Measurements from ENCODE around the gene KRTAP4-6.
"Not testable (repeated sequence)": the region's sequence is repeated elsewhere in the genome, so short reads cannot be mapped to it uniquely, and the experiment has no call there.

Gene KRTAP4-6

DNA sequence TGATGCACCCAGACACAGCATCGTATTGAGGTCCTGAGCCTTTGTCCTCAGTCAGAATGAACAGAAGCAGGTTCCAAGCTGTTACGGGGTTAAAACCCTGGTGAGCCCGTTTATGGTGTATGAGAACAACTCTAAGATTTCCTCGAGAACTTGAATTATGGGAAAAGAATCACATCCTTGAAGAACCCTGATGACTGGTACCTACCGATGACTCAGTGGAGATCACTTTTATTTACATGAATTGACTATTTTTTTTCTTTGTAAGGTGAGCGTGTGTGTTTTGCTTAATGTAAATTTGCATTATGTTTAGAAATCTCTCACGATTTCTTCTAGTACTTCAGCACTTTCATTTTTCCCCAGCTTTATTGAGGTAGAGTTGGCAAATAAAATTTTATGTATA is 23.5 kb upstream of the KRTAP4-6 start:
- TF ChIP-seq EZH2phosphoT487 (IDR thresholded peaks at IDR 0.05; ENCODE audit: low read depth), result no peak
- TF ChIP-seq, protein P1, sequence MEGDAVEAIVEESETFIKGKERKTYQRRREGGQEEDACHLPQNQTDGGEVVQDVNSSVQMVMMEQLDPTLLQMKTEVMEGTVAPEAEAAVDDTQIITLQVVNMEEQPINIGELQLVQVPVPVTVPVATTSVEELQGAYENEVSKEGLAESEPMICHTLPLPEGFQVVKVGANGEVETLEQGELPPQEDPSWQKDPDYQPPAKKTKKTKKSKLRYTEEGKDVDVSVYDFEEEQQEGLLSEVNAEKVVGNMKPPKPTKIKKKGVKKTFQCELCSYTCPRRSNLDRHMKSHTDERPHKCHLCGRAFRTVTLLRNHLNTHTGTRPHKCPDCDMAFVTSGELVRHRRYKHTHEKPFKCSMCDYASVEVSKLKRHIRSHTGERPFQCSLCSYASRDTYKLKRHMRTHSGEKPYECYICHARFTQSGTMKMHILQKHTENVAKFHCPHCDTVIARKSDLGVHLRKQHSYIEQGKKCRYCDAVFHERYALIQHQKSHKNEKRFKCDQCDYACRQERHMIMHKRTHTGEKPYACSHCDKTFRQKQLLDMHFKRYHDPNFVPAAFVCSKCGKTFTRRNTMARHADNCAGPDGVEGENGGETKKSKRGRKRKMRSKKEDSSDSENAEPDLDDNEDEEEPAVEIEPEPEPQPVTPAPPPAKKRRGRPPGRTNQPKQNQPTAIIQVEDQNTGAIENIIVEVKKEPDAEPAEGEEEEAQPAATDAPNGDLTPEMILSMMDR (IDR thresholded peaks at IDR 0.05; ENCODE audit: low read depth, low read length), result no peak
- Histone ChIP-seq H3K27ac (ENCODE audit: low read length) (no peak overlapping the region), H3K36me3 (replicated peaks; ENCODE audit: low read depth, low read length) (no peaks in the 10 kb centered on the region), H3K4me3 (ENCODE audit: low read length) (no peak overlapping the region), H3K79me2 (ENCODE audit: low read length) (no peaks in the 10 kb centered on the region), H4K20me1 (ENCODE audit: insufficient read depth, low read length) (no peaks in the 10 kb centered on the region), H3K9ac (ENCODE audit: low read length) (no peak overlapping the region), H3K9me3 (ENCODE audit: insufficient read depth, low read length) (no peaks in the 10 kb centered on the region), H3K4me2 (ENCODE audit: low read length) (no peak overlapping the region), H3K4me1 (ENCODE audit: low read length) (no peaks in the 10 kb centered on the region), H3K27me3 (ENCODE audit: low read depth, low read length) (peaks cover 30% of the 10 kb centered on the region), H2AFZ (ENCODE audit: low read depth, low read length) (no peak overlapping the region)

DNA sequence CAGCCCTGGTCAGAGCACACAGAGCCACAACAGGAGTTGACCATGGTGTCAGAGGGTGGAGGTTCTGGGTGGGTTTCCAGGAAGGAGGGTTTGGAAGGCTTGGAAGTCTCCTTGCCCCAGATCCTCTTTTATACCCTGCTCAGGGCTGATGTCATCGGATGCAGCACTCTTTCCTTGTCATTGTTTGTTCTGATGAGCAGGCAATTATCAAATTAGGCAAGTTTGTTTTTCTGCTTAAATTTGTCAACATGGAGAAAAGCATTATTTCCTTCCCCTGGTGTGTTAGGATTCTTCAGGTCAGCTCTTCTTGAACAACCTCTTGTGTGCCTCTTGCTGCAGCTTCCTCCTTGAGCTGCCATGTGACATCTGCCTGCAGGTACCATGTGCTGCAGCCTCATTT is 20.3 kb upstream of the KRTAP4-6 start, which contains the start of gene KRTAP4-4:
KRTAP4-4 (minus strand) TSS at position 101 of the 400 bp plus-strand sequence; CDS start at position 44, 57 bp downstream.
- Histone ChIP-seq H3K4me3 (ENCODE audit: low read length) (no peak within 1 kb of the TSS), H4K20me1 (ENCODE audit: insufficient read depth, low read length) (no peaks in the 10 kb centered on the region), H3K79me2 (ENCODE audit: low read length) (no peaks in the 10 kb centered on the region), H3K4me2 (ENCODE audit: low read length) (no peak within 1 kb of the TSS), H3K36me3 (replicated peaks; ENCODE audit: low read depth, low read length) (no peaks in the 10 kb centered on the region), H3K27me3 (ENCODE audit: low read depth, low read length) (peaks cover 37% of the 10 kb centered on the region), H3K9me3 (ENCODE audit: insufficient read depth, low read length) (no peaks in the 10 kb centered on the region), H3K27ac (ENCODE audit: low read length) (no peak within 1 kb of the TSS), H3K4me1 (ENCODE audit: low read length) (no peaks in the 10 kb centered on the region), H3K9ac (ENCODE audit: low read length) (no peak within 1 kb of the TSS), H2AFZ (ENCODE audit: low read depth, low read length) (no peak within 1 kb of the TSS)
- TF ChIP-seq, protein P1 (IDR thresholded peaks at IDR 0.05; ENCODE audit: low read depth, low read length), result no peak
- TF ChIP-seq EZH2phosphoT487 (IDR thresholded peaks at IDR 0.05; ENCODE audit: low read depth), result no peak

DNA sequence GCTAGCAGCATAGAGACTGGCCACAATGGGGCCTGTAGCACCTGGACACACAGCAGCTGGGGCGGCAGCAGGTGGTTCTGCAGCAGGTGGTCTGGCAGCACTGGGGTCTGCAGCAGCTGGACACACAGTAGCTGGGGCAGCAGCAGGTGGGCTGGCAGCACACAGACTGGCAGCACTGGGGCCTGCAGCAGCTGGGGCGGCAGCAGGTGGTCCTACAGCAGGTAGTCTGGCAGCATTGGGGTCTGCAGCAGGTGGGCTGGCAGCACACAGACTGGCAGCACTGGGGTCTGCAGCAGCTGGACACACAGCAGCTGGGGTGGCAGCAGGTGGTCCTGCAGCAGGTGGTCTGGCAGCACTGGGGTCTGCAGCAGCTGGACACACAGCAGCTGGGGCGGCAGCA is 19.8 kb upstream of the KRTAP4-6 start:
- H3K4me1 ChIP-seq (ENCODE audit: low read length); H3K27ac ChIP-seq (ENCODE audit: low read length); H3K9me3 ChIP-seq (ENCODE audit: insufficient read depth, low read length); H3K36me3 ChIP-seq (replicated peaks; ENCODE audit: low read depth, low read length); H3K79me2 ChIP-seq (ENCODE audit: low read length); H4K20me1 ChIP-seq (ENCODE audit: insufficient read depth, low read length); H3K9ac ChIP-seq (ENCODE audit: low read length); H3K4me2 ChIP-seq (ENCODE audit: low read length); H3K4me3 ChIP-seq (ENCODE audit: low read length); H2AFZ ChIP-seq (ENCODE audit: low read depth, low read length): not testable (repeated sequence)
- H3K27me3 ChIP-seq (ENCODE audit: low read depth, low read length), result peaks cover 37% of the 10 kb centered on the region

DNA sequence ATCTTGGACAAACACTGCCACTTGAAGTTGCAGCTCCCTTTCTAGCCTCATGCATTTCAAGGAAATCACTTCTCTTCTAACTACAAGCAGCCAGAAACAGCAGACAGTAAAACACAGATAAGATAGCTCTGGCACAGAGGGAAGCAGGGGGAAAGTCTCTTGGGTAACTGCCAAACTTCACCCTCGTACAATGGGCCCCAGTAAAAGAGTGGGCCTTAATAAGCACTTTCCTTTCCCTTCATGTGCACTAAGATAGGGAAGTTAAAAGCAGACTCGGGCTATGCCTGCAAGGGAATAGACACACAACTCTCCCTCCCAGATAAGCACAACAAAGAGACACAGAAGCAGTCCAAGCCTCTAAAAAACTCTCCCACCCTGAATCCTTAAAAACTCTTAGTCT is 13.5 kb upstream of the KRTAP4-6 start:
- H3K4me3 ChIP-seq (ENCODE audit: low read length), result no peak overlapping the region
- H3K79me2 ChIP-seq (ENCODE audit: low read length), result no peaks in the 10 kb centered on the region
- H3K4me2 ChIP-seq (ENCODE audit: low read length), result no peak overlapping the region
- no peaks in the 10 kb centered on the region for H3K4me1 ChIP-seq (ENCODE audit: low read length)
- H3K9ac ChIP-seq (ENCODE audit: low read length), result no peak overlapping the region
- H3K9me3 ChIP-seq (ENCODE audit: insufficient read depth, low read length), result no peaks in the 10 kb centered on the region
- no peaks in the 10 kb centered on the region for H3K36me3 ChIP-seq (replicated peaks; ENCODE audit: low read depth, low read length)
- TF ChIP-seq, protein P1 (IDR thresholded peaks at IDR 0.05; ENCODE audit: low read depth, low read length), result no peak
- no peak for TF ChIP-seq EZH2phosphoT487 (IDR thresholded peaks at IDR 0.05; ENCODE audit: low read depth)
- no peaks in the 10 kb centered on the region for H4K20me1 ChIP-seq (ENCODE audit: insufficient read depth, low read length)
- no peak overlapping the region for H3K27ac ChIP-seq (ENCODE audit: low read length)
- H2AFZ ChIP-seq (ENCODE audit: low read depth, low read length), result no peak overlapping the region
- H3K27me3 ChIP-seq (ENCODE audit: low read depth, low read length), result peaks cover 27% of the 10 kb centered on the region

DNA sequence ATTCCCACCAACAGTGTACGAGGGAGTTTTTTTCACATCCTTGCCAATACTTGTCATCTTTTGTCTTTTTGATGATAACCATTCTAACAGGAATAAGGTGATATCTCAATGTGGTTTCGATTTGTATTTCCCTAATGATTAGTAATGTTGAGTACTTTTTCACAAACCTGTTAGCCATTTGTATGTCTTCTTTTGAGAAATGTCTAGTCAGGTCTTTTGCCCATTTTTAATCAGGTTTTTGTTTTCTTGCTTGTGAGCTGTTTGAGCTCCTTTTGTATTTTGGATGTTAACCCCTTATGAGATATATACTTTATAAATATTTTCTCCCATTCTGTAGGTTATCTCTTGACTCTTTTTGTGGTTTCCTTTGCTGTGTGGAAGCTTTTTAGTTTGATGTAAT is 11.2 kb upstream of the KRTAP4-6 start:
- peaks cover 18% of the 10 kb centered on the region; the same call in 1 of the 2 replicates for H3K27me3 ChIP-seq (ENCODE audit: low read depth, low read length)
- H2AFZ ChIP-seq (ENCODE audit: low read depth, low read length), result no peak overlapping the region
- TF ChIP-seq, protein P1 (IDR thresholded peaks at IDR 0.05; ENCODE audit: low read depth, low read length), result no peak
- TF ChIP-seq EZH2phosphoT487 (IDR thresholded peaks at IDR 0.05; ENCODE audit: low read depth), result no peak
- no peaks in the 10 kb centered on the region for H3K36me3 ChIP-seq (replicated peaks; ENCODE audit: low read depth, low read length)
- H3K9me3 ChIP-seq (ENCODE audit: insufficient read depth, low read length), result no peaks in the 10 kb centered on the region
- H4K20me1 ChIP-seq (ENCODE audit: insufficient read depth, low read length), result no peaks in the 10 kb centered on the region
- H3K4me3 ChIP-seq (ENCODE audit: low read length), result no peak overlapping the region
- no peaks in the 10 kb centered on the region for H3K4me1 ChIP-seq (ENCODE audit: low read length)
- no peak overlapping the region for H3K9ac ChIP-seq (ENCODE audit: low read length)
- no peak overlapping the region for H3K4me2 ChIP-seq (ENCODE audit: low read length)
- H3K79me2 ChIP-seq (ENCODE audit: low read length), result no peaks in the 10 kb centered on the region
- no peak overlapping the region for H3K27ac ChIP-seq (ENCODE audit: low read length)
